Urothelium cell line (cell line): Measurements from ENCODE around the gene CFAP157.

Experiments used
- DNase-seq: peaks from one replicate; pipeline ENCODE4 v3.0.0; 2011; ENCODE audit warnings: low spot score, mixed read lengths
- FAIRE-seq: peaks from 2 replicates; lab custom pipeline; 2011; peaks lifted over from hg19 to GRCh38; lab: Jason Lieb, UNC

The CFAP157 gene

DNA sequence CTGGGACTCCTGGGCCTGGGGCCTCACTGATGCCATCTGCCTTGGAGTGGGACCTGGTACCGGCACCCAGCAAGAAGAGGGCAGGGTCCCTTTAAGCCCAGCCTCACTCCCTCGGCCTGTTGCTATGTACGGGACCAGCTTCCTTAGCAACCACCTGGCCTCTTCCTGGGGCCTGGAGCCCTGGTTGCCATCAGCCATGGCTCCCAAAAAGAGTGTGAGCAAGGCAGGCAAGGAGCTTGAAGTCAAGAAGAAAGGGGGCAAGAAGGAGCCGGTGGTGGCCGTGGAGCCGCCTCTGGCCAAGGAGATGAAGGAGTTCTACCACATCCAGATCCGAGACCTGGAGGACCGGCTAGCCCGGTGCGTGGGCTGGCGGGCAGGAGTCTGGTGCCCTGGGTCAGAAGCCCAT is at the start of gene CFAP157:
Gene CFAP157 (plus strand): TSS at position 153 of the 406 bp plus-strand sequence. CDS start 44 bp downstream, at position 197.
- DNase-seq (peak; percentile 37), FAIRE-seq (no peak)

DNA sequence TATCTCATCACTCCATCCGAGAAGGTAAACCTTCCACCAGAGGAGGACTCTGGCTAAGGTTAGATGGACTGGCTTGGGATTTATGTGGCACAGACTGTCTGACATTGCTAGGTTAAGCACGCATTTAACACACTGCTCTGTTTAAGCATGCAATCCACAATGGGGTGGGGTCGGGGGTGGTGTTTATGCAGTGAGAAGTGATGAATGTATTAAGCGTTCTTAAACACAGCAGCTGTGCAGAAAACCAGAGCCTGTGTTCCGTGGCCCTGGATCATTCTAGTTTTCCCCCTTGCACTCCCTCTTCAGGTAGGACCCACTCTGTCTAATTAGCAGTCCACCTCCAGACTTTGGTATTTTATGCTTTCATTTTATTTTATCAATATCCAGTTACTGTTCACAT is 48.4 kb upstream of the CFAP157 start:
- DNase-seq = no peak
- FAIRE-seq = no peak

DNA sequence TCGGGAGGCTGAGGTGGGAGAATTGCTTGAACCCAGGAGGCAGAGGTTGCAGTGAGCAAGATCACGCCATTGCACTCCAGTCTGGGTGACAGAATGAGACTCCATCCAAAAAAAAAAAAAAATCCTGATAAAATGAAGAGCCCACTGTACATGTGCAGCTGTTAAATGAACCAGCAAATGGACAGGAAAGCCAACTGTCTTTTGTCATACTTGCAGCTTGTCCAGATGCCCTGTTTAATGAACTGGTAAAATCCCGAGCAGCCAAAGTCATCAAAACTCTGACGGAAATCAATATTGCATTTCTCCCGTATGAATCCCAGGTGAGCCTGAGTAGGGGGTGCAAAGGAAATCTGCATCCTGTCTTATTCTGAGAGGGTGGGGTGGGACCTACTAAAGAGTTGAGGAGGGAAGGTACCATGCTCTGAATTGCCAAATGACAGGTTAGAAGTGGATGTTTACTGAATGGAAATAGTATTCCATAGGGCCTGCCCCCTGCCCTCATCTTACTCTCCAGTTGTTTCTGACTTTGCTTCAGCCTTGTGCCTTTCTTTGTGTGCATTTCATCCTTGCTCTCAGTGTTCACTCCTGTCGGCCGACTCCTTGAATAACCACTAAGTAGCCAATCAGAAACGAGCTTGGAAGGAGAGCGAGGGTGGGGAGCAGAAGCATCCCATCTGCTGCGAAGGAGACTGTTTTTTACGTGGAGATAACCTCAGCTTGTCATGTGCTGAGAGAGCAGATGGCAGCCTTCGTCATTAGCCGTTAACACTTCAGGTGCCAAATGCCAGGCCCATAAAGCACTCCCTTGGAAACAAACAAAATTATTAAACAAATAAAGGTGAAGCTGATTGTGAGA is 45.7 kb upstream of the CFAP157 start:
- DNase-seq = no peak
- FAIRE-seq = no peak

DNA sequence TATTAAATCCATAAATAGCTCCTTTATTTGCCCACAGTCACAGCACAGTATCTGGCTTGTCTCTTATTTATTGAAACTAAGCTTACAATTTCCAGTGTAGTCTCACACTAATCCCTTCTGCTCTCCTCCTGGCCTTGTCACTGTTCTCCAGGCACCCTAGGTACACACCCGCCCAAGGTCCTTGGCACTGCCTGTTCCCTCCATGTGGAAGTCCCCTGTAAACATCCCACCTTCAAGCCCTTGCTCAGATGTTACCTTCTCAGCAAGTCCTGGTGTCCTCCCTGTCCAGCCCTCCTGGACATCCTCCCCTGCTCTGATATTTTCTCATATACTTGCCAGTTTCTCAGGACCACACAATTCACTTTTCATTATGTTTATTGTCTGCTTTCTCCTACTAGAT is 44.2 kb upstream of the CFAP157 start:
- FAIRE-seq (no peak), DNase-seq (no peak)

DNA sequence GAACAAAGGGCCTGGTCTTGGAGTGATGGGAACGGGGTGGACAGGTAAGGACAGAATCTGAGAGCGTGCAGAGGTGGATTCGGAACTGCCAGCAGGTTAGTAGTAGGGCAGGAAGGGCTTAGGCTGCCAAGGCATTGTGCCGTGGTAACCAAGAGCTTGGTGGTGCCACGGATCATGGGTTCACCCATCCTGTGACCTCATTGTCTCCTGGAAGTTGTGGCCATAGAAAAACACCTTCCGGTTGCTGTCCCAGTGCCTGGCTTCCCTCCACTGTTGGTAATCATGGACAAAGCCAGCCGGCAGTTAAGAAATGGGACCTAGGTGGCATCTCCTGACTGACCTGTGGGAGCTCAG is 42.5 kb upstream of the CFAP157 start:
- FAIRE-seq (no peak), DNase-seq (no peak)

DNA sequence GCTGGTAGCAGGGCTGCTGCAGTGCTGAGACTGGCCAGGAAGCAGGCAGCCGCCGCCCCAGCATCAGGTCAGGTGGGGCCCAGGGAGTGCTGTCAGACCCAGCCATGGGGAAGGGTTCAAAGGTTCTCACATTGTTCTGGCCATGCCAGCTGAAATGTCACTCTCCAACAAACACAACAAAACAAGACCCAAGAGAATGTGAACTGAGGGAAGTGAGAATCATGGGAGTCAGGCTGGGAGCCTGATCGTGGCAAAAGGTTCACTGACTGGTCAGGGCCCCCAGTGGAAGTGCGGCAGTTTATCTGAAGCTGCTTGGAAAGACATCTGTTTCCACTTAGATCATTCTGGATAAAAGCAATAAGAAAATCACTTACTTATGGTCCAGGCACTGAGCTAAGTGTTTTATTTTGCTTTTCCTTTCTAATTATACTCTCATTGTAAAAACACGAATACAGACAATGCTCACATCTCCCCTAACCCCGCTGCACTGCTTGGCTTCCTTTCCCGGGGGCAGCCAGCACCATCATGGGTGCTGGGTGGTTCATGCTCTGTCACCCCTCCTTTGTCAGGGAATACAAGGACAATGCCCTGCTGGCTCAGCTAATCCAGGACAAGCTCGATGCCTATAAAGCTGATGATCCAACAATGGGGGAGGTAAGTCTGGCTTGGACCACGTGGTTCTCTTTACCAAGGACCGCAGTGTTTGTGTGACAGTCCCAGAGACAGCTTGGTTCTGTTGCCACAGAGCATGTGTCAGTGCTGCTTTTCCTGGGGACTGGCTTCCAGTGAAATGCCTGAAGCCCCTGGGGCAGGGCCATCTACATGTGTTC is 41.9 kb upstream of the CFAP157 start:
- DNase-seq = no peak
- no peak for FAIRE-seq

DNA sequence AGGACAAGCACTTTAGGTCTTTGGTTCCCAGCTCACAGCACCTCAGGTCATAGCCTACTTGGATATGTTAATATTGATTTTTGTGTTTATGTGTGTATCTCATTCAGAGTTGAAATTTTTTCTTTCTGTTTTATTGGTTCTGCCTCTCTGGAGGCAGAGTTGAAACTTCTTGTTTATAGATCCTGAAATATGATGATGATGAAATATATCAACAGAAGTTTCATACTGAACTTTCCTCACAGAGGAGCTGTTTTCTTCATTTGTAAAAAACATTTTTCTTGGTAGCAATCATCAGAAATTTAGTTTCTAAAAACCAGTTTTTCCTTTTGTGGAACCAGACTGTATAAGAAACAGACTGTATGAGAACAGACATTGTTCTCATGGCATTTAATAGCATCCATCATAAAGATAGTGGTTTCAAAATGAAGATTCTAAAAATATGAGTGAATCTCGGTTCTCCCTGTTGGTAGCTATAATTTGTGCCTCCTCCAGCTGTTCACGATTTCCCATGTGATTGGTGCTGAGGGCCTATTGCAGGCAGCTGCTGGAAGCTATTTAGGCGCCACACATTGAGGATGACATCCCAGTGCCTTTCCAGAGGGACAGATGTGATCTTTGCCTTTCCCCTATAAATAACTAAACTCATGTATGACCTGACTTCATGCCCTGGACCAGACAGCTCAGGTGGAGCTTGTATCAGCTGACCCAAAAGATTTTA is 39.5 kb upstream of the CFAP157 start:
- DNase-seq (no peak), FAIRE-seq (no peak)

DNA sequence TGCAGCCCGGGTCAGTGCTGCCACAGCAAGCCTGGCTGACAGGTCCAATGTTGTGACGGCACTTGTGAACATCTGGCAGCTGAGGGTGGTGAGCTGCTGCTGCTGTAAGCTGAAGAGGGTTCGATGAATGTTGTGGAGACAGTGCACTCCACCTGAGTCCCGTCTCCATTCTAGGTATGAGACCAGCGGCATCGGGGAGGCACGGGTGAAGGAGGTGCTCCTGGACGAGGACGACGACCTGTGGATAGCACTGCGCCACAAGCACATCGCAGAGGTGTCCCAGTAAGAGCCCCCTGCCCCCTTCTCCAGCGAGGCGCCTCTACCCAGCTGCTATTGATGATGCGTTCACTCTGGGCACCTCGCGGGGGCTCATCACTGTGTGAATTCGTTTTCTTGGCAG is 38.9 kb upstream of the CFAP157 start:
- FAIRE-seq (no peak), DNase-seq (no peak)

DNA sequence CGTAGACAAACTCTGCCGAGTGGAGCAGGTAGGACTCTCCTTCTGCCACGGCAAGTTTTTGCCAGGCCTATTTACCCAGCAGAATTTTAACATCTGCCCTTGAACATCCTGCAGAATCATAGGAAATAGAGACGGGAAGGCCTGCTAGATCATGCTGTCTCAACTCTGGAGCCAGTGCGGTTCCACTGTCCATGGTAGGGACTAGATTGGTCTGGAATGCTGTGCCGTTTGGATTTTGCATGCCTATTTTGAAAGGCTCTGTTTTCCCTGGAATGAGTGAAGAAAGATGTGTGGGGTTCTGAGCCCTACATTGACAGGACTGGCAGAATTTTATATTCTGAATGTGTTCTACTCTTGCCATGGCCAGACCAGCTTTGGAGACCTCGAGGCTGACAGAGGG is 33.6 kb upstream of the CFAP157 start:
- DNase-seq (no peak), FAIRE-seq (no peak)

DNA sequence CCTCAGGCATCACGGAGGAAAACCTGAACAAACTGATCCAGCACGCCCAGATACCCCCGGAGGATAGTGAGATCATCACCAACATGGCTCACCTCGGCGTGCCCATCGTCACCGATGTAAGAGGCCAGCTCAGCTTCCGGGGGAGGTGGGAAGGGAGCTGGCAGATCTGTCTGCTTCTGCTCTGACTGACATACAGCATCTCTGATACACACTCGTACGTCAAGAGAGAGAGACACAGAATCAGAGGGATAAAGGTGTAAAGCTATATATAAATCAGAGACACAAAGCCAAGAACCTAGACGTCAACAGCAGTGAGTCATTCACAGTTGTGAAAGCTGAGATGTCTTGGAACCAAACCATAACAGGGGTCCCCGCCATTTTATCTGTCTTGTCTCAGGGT is 30.1 kb upstream of the CFAP157 start:
- no peak for DNase-seq
- FAIRE-seq = no peak

DNA sequence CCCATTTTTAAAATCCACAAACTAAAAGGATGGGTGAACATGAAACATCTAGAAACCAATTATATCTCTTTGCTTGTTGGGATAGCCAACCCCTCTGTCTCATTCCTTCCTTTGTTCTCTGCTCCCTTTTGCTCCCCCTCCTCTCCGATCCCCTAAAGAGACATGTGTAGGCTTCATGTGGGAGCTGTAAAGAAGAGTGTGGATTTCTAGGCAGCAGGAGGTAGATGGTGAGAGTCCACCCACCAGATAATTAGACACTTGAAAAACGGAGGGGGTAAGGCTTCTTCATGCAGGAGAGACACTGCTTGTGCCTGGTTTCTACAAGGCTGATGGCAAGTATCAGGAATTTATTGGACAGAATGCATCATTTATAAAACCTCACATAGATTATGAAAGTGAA is 27.3 kb upstream of the CFAP157 start:
- no peak for DNase-seq
- no peak for FAIRE-seq

DNA sequence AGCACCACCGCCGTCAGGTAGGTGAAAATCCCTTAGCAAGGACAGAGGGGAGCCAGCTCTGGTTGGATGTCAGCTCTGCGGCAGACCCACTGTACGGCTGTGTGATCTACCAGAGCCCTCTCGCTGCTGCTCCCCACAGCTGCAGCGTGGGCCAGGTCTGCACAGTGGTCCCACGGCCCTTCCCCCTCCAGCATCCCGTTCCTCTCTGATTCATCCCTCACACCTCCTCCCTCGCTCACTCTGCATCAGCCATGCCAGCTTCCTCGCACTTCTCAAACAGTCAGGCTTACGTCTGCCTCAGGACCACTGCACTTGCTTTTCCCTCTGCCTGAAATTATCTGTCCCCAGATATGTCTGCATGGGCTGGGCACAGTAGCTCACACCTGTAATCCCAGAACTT is 26.6 kb upstream of the CFAP157 start:
- no peak for FAIRE-seq

DNA sequence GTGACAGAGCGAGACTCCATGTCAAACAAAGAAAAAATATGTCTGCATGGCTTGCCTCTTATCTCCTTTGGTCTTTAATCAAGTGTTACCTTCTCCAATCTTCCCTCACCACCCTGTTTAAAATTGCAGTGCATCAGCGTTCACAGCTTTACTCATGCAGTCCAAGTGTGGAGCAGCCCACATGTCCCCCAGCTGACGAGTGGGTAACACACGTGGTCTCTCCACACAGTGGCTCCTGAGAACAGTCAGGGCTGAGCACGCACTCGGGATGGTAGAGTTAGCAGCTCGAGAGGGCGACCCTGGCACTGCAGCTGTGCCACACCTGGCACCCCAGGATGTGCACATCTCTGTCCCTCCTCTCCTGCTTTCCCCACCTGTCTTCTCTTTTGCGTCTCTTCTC is 25.9 kb upstream of the CFAP157 start:
- no peak for DNase-seq
- no peak for FAIRE-seq

More for the DNA sequence above, 26.6 kb upstream of the CFAP157 start:
- no peak for DNase-seq

DNA sequence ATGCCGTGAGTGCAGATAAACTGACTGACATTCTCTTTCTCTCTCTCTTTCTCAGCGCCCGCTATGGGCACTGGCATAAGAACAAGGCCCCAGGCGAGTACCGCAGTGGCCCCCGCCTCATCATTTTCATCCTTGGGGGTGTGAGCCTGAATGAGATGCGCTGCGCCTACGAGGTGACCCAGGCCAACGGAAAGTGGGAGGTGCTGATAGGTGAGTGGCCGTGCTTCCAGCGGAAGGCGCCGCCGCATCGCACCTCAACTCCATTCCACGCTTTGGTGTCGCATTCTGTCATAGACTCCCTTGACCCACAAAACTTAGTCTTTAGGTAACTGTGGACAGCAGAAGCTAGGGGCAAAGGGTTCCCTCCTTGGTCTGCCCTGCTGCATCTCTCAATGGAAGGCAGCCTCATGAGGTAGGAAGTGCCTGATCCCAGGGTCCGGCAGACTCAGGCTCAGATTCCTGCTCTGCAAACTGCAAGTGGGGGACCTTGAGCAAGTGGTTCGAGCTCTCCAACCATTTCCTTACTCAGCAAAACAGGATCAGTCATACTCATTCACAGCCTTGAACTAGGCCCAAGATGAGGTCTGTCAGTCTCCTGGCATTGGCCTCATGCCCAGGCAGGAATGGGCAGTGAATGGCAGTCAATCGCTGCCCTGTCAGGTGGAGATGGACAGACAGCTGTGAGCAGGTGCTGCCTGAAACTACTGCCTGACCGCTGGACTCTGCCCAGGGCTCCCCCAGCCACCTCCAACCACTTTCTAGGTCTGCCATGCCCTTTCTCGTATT is 24.2 kb upstream of the CFAP157 start:
- FAIRE-seq = no peak
- no peak for DNase-seq

DNA sequence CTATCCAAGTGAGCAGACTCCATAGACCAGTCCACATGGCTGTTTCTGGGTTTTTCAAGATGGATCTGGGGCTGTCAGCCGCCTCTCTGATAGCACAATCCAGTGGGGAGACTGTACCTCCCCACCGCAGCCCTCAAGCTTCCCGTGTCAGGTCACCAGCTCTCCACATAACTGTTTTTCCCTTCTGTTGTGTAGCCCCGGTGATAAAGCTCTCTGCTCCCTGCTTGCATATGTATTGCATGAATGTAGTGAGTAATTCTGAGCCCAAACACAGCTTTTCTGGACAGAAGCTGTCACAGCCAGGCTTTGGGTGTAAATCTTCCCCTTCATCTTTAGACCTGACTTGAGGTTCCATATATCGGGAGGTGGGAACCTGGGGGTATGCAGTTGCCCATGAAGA is 23.1 kb upstream of the CFAP157 start:
- FAIRE-seq (no peak), DNase-seq (no peak)

DNA sequence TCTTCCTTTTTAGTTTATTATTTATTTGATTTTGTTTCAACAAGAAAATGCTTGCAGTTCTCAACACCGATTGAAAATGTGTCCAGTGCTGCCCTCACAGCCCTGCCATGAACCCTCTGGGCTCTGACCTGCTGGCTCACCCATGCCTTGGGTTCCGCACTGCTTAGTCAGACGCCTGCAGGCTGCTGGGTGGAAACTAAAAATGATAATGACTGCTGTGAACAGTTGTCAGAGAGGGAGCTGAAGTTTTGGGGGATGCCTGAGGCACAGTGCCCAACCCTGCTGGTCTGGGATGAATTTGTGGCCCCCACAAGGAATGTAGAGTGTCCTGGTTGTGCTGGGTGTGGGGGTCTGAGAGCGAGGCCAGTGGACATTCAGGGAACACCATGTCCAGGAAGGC is 22.2 kb upstream of the CFAP157 start:
- DNase-seq (no peak), FAIRE-seq (no peak)

DNA sequence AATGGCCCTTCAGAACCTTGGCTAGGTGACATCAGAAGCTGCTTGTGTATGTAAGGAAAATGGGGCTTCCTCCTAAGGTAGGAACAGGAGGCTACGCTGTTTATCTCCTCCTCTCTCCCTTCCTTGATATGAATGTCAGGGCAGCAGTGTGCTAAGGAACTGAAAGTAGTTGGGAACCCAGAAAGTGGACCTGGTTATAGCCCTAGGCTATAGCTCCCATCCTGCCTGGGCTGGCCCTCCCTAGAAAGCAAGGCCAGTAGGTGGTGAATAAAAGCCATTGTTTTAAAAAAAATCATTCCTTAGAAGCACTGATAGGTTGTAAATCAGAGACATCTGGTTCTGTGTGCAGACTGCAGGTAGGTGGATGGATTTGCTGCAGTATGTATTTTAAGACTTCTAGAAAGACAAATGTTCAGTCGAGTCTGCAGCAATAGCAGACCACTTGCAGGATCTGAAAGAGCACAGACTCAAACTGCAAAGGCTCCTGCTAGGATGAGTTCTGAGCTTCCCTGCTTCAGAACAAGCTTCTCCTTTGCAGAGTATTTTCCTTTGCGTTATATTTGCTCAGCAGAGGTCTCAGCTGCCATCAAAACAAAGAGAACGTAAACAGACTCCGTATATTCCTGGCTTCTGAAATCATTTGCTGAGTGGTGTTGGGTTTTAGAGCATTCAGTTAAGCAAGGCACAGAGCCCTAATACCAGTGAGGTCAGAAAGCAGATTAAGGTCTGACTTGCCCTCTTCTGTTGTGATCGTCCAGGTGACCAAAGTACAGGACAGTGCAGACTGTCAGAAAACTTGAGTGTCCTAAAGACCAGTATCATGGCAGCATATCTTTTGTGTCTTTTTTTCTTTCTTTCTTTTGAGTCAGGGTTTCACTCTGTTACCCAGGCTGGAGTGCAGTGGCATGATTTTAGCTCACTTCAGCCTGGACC is 20.1 kb upstream of the CFAP157 start:
- DNase-seq = no peak
- no peak for FAIRE-seq

DNA sequence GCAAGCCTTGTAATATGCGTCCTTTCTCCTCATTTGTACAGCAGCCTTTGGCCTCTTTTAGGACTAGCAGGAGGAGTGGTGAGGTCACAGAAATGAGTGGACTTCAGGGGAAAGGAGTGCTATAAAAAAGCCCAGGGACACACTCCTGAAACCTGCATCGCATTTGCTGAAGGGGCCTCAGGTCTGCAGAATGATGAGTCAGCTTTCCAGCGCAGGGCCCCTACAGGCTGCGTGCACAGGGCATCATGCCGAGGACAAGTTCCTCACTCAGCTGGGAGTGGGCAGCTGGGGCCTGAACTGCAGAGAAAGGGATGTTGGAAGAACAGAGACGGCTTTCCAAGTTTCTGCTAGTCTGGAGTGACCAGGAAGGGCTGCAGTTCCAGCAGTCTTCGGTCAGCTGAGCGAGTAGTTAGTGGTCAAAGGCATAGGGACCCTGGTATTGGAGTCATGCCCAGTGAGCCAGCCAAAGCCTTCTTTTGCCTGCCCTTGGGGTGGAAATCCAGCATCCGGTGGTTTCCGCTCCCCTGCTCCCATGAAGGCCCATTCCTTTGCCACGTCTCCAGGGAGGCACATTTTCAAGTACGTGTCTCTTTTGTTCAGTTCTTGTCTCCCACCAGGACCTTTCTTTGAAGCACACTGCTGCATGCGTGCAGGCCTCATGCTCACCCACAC is 17.3 kb upstream of the CFAP157 start:
- DNase-seq (no peak), FAIRE-seq (no peak)

DNA sequence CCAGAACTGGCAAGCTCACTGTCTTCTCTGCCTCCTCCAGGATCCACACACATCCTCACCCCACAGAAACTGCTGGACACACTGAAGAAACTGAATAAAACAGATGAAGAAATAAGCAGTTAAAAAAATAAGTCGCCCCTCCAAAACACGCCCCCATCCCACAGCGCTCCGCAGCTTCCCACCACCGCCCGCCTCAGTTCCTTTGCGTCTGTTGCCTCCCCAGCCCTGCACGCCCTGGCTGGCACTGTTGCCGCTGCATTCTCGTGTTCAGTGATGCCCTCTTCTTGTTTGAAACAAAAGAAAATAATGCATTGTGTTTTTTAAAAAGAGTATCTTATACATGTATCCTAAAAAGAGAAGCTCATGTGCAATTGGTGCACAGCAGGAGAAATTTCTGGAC is 16.1 kb upstream of the CFAP157 start:
- FAIRE-seq = no peak
- no peak for DNase-seq
